ENCODE results near the gene CDC42SE2. TPM values are rescaled to one million over a fixed set of nuclear protein-coding genes. Genes with fewer than 3 reads are reported as not detected.

Gene CDC42SE2
- total RNA-seq, 1 experiment from 2014 or later = 23.2 TPM

GRCh38 chr5:131389869-131390265 lies 126.0 kb downstream of the CDC42SE2 start:
- Histone ChIP-seq H3K18ac (ENCODE audit: insufficient read length, low read depth, low read length) (no peak overlapping the region), H3K9me3 (ENCODE audit: control insufficient read depth, low read depth, low read length) (no peaks in the 10 kb centered on the region), H2BK12ac (ENCODE audit: insufficient read length, low read depth, low read length) (no peak overlapping the region), H2BK15ac (ENCODE audit: low read depth, low read length) (no peak overlapping the region), H4K91ac (ENCODE audit: insufficient read length, low read depth, low read length) (no peak overlapping the region), H4K20me1 (ENCODE audit: control insufficient read depth, insufficient read depth, insufficient read length) (no peaks in the 10 kb centered on the region), H2AFZ (ENCODE audit: low read length) (no peak overlapping the region), H3K56ac (ENCODE audit: insufficient read length, low read depth, low read length) (no peak overlapping the region), H3K79me1 (ENCODE audit: insufficient read depth, low read depth, low read length, poor library complexity, severe bottlenecking) (no peaks in the 10 kb centered on the region), H3K4me2 (ENCODE audit: insufficient read depth, insufficient read length, low read length) (no peak overlapping the region), H2BK20ac (ENCODE audit: low read depth, low read length, poor library complexity, severe bottlenecking) (no peak overlapping the region), H3K23me2 (ENCODE audit: insufficient read length, low read depth, low read length, poor library complexity, severe bottlenecking) (no peaks in the 10 kb centered on the region), H2BK120ac (ENCODE audit: low read depth, low read length, poor library complexity, severe bottlenecking) (no peak overlapping the region), H3K4me1 (ENCODE audit: insufficient read depth, low read length) (no peaks in the 10 kb centered on the region), H2BK5ac (ENCODE audit: insufficient read length, low read length) (no peak overlapping the region), H4K8ac (replicated peaks; ENCODE audit: insufficient read length, low read depth, low read length) (no peak overlapping the region), H3K27me3 (ENCODE audit: insufficient read depth, low read length) (no peaks in the 10 kb centered on the region), H3K23ac (ENCODE audit: insufficient read length, low read depth, low read length) (no peak overlapping the region), H3T11ph (ENCODE audit: low read length) (no peak overlapping the region), H2AK5ac (ENCODE audit: insufficient read length, low read length) (no peak overlapping the region), H3K27ac (ENCODE audit: insufficient read length, low read depth, low read length) (no peak overlapping the region), H3K14ac (ENCODE audit: insufficient read depth, low read length) (no peak overlapping the region), H3K9ac (ENCODE audit: extremely low read depth, insufficient read length, low read length) (no peak overlapping the region), H3K79me2 (ENCODE audit: insufficient read depth, low read length) (no peaks in the 10 kb centered on the region), H4K5ac (ENCODE audit: insufficient read length, low read depth, low read length) (no peak overlapping the region), H3K4ac (ENCODE audit: low read depth, low read length) (no peak overlapping the region)
- Mint-ChIP-seq H3K36me3 (ENCODE audit: insufficient read depth in 1 of 3, low read depth in 3 of 3) (peaks cover 4 to 28% (median 17%) of the 10 kb centered on the region in 3 experiments; a peak in 5 of 7 replicates), H3K4me1 (peaks cover 0 to 8% of the 10 kb centered on the region in 2 experiments; a peak in 2 of 4 replicates), H3K9me3 (no peaks in the 10 kb centered on the region), H3K4me3 (no peak overlapping the region; a peak in 1 of 5 replicates), H3K27ac (no peak overlapping the region), H3K27me3 (ENCODE audit: low read depth) (no peaks in the 10 kb centered on the region; the same call in 1 of the 2 replicates)
- no peak for DNase-seq
- no peak for TF ChIP-seq CTCF (conservative IDR thresholded peaks at IDR 0.05)
- whole genome bisulfite sequencing (ENCODE audit: extremely low coverage, insufficient read length, low lambda C conversion rate) = no CpG with 5 or more reads among the region's 1 CpG
